ENCODE measurements around the gene COL12A1.

The COL12A1 gene

DNA sequence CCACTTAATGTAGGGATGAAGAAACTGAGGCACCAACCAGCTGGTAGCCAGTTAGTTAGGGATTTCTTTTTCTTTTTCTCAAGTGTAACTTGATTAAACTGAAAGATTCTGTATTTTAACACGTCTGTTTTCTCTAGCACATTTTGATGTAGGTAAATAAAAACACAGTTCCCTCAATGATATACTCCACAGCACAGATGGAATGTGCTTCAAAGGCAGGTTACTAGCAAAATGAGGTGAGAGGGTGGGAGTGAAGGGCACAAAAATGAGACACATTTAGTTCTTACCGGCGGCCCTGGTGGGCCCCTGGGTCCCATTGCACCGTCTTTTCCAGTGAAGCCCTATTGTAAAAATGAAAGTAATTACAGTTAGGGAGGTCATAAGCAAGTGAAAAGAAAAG lies 108.9 kb downstream of the COL12A1 start:
- DNase-seq = no peak

DNA sequence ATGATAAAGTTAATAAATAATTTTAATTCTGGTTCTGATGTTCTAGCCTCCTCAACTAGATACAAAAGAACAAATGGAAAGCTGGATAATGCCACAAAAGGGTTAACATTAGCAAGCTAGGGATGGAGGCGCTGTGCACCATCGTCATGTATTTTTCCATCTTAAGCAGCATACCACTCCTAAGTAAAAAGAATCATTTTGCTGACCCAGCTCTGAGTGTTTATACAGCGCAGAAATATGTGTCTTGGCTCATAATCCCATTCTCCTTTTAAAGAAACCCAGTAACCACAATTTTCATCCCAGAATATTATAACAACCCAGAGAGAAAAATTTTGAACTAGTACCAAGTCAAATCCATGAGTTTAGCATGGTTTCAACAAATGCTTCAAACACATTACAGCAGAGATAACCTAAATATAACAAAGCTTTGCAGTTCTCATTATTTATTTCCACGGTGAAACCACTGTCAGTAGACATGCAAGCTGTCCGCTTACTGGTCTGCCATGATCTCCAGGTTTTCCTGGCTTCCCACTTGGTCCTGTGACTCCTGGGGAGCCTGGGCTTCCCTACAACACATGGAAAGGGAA lies 111.1 kb downstream of the COL12A1 start:
- peak; percentile 95 for DNase-seq

DNA sequence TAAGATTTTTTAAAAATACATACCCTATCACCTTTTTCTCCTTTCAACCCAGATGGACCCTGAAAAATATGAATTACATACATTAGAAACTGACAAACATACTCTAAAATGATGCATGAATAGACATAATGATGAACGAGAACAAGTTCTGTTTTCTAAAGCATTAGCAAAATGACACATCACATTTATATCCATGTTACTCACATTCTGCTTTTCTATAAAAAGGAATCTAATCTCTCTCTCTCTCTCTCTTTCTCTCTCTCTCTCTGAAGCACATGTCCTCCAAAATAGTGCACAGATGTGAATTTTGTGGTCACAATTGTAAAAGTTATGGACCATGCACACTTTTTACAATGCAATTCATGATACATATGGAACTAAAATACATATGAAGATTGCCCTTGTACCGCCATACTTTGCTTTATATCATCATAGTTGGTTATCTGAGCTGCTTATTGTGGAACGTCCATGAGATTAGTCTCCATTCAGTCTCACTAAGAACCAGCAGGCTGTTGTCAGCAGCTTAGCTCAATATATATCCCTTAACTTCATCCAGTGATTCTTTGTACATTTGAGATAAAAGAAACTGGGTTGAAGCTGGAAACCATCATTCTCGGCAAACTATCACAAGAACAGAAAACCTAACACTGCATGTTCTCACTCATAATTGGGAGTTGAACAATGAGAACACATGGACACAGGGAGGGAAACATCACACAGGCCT lies 114.2 kb downstream of the COL12A1 start:
- DNase-seq = peak; percentile 38

- no peak for DNase-seq
Measured at GRCh38 chr6:75090576-75090975, 115.3 kb downstream of the COL12A1 start.

DNA sequence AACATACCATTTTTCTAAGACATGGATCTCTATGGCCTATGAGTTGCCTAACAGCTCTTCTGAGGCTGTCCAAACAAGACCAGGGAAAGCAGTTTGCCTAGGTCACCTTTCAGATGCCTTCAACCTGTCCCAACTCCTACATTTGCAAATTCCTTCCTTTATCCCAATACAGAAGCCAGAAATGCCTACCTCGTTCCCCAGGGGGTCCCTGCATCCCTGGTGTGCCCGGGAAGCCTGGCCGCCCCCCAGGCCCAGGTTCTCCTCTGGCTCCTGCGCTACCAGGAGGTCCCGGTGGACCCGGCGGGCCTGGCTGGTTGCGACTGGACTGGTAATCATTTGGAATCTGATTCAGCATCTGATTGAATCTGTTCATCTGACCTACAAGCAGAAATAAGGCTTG lies 115.9 kb downstream of the COL12A1 start:
- DNase-seq = no peak

DNA sequence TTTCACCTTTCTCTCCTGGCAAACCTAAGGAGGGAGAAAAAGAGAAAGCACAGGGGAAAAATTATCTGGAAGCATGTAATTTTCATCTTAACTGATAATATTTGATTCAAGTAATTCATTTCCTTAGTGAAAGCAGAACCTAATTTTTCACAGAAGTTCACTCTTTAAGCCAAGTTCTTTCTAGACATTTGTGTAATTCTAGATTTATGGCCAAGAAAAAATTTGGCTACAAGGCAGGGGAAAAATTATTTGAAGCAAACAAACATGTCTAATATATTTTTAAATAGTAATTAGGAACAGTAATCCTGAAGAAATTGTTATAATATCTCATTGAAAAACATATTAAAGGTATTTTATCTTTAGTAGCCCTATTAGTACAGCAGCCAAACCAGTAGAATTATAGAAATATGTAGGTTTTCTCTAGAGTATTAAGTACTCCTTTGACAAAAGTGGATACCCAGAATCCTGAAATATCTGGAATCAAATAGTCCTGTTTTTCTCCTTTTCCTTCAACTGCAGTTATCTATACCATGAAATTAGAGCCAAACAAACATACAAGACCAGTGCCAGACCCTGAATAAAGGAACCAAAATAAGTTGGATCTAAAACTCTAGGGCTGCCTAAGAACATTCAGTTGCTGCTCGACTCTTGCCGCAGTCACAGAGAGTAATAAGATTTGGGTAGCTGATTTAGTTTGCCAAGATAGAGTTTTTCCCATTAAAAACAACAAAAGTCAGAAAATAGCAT lies 116.5 kb downstream of the COL12A1 start:
- DNase-seq = no peak

DNA sequence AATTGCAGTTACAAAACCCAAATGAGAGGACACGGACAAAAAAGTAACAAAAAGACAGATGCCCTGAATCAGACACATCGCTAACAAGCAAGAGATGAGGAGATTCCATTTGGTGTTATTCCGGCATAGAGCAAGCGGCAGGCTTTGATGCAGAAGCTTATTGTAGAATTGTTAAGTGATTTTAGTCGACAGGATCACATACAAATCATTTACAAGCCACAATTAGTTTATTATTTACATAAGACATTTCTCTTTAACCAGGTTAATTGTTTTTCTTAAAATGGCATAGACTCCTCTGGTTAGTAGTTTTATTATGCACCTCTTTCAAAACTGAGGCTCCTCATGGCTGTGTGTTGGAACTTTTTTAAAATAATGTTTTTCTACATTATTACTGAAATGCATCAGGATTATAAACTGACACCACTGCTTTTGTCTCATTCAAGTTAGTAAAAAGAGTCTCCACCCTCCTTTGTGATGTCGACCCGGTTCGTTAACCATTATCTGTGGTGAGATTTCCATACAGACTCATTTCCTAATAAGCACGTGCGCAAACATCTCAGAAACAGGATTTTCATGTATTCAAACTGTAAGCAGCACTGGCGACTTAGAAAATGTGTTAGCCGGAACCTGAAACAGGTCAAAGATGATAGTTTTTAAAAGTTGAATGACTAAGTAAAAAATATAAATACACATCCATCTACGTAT lies 119.8 kb downstream of the COL12A1 start:
- no peak for DNase-seq

DNA sequence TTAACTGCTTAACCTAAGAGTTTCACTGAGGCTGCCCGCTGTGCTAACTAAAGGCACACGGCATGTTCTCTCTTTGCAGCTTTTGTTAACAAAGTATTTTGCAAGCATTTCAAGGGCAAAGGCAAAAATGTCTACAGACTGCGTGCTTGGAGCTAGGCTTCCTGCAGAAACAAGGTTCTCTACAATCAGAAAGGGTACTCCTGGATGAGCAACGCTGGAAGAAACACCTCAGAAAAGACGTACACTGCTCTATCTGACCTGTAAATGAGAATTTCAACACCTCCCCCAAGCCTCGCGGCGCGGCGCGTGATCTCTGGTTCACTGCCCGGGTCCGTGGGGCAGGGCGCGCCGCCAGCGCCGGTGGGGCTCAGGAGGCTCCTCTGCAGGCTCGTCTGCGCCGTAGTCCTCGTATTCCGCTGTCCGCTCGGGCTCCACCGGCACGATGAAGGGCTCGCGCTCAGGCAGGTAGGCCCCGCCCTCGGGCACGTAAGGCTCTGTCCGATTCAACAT lies 120.9 kb downstream of the COL12A1 start:
- DNase-seq = no peak

- no peak for DNase-seq
Measured at GRCh38 chr6:75084018-75084417, 121.8 kb downstream of the COL12A1 start.

DNA sequence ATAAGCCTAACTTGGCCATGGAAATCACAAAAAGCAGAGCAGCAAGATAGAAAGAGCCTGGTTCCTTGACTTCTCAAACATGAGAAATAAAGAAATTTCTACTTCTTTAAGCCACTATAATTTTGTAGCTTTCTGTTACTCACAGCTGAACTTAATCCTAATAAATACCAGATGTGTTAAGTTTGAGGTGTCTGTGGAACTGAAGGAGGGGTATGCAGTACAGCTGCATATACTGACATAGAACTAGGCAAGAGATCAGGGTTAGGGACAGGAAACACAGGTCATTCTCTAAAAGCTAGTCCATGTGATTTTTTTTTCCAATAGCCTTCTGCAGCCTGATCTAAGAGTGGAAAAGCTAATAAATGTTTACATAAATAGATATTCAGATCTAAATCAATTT lies 123.9 kb downstream of the COL12A1 start:
- peak; percentile 48 for DNase-seq

- DNase-seq = no peak
Measured at GRCh38 chr6:75081047-75081446, 124.8 kb downstream of the COL12A1 start.

DNA sequence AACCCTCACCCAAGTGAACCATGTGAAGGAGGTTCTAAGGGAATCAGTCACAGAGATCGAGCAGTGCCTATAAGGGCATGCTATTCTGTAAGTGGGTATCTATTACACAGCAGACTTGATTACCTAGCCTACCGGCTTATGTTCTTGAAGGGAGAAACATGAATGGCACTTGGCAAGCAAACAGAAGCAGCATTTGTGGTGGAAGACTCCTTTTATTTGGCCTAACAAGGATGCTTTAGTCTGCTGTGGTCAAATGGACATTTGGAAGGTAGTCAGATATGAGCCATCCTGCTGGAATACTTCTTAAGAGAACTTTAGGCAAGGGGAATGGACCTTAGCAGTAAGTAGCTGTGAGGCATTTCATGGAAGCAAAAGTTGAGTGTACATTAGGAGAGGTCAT lies 126.3 kb downstream of the COL12A1 start:
- DNase-seq = peak; percentile 49

- DNase-seq = peak; percentile 66
Measured at GRCh38 chr6:75077701-75078100, 128.2 kb downstream of the COL12A1 start.

DNA sequence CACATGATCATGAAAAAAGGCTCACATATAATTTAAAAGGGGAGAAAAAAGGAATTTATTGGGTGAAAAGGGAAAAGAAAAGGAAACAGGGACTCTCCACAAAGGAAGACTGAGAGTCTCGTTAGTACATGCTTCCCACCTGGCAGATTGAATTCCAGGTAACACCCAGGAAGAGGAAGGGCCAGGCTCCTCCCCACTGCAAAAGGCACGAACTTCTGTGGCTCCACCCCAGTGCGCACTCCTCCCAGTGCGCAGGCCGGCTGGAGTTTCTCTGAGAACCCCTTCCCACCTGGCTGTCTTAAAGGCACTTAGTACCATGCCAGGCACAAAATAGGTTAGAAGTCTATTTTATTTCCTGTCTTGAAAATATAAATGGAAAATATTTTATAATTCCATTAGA lies 129.8 kb downstream of the COL12A1 start:
- no peak for DNase-seq

DNA sequence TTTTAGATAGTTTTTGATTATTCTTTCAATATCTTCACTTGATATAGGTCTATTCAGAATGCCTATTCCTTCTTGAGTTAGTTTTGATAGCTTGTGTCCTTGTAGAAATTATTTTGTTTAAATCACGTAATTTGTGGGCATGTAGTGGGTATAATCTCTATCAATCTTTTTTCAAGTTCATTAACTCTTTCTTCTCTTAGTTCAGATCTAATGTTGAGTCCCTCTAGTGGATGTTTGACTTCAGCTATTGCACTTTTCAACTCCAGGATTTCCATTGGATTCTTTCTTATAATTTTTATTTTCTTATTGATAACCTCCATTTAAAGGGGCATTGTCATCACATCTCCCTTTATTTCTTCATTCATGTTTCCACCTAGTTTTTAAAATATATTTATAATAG lies 135.6 kb downstream of the COL12A1 start:
- DNase-seq = no peak

DNA sequence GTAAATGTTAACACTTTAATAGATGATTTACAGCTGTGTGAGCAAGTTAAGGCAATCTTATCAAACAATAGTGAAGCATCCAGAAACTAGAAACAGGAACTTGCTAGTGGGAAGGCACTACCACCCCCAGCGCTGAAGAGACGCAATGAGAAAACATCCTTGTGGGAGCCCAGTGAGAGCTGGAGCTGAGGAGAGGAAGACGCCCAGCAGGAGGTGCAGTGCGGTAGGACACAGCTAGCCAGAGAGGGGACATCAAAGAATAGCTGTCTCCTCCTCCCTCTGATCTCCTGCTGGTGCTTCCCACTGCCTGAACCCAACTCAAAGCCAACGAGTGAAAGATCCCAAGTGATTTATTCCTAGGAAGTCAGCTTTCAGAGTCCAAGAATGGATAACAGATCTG lies 140.3 kb downstream of the COL12A1 start:
- DNase-seq = peak; percentile 89

- DNase-seq = peak; percentile 45
Measured at GRCh38 chr6:75052491-75052890, 153.4 kb downstream of the COL12A1 start.

- no peak for DNase-seq
Measured at GRCh38 chr6:75049308-75049707, 156.5 kb downstream of the COL12A1 start.

GRCh38 chr6:75044846-75045245 lies 161.0 kb downstream of the COL12A1 start:
- DNase-seq = peak; percentile 73

DNA sequence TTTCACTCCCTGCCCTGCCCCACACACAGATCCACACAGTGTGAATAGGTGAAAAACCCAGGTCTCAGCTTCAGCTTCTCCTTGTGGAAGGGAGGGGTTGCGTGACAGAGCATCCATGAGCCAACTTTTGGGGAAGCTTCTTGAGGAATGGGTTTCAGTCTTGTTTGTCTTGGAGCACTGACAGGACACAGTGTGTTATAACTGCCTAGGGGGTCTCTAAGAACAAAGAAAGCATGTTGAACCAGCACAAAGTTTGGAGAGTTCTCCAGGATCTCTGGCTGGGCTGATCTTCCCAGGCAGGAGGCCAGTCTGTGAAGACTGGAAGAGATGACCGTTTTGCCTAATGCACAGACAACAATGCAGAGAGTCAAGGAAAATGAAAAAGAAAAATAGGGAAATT lies 164.5 kb downstream of the COL12A1 start:
- DNase-seq = no peak

Data from fibroblast of skin of scalp (primary cell).